H7 (cell line): ENCODE data around the gene EEFSEC. TPM values are rescaled to one million over a fixed set of nuclear protein-coding genes. Genes with fewer than 3 reads are reported as not detected.

ENCODE experiments used
- total RNA-seq: library from RNA; depleted of rRNA; stranded (reverse); fragments of >200 nt; shearing (Covaris generic); gene quantifications from 2 replicates; pipeline ENCODE4 v1.2.3, GENCODE V29; 2014; rRNA removed

Gene EEFSEC
- total RNA-seq, 1 experiment from 2014 or later: 7.4 TPM

Other genes starting within 250 kb of the EEFSEC start
- not detected in 2 replicates for gene KBTBD12, start 238.2 kb upstream of the EEFSEC start, total RNA-seq
- 88.9 and 121 TPM in 2 replicates for gene SEC61A1, start 101.0 kb upstream of the EEFSEC start, total RNA-seq
- 179 and 182 TPM in 2 replicates for gene RUVBL1, start 29.7 kb upstream of the EEFSEC start, total RNA-seq